ENCODE results near the gene PDZK1IP1. TPM values are rescaled to one million over a fixed set of nuclear protein-coding genes. Genes with fewer than 3 reads are reported as not detected.

PDZK1IP1 gene
- total and polyA plus RNA-seq, 2 donors (not counting 3 experiments of a cell fraction or from before 2014, with no cell fraction given): 0.52 TPM; not detected in 1

DNA sequence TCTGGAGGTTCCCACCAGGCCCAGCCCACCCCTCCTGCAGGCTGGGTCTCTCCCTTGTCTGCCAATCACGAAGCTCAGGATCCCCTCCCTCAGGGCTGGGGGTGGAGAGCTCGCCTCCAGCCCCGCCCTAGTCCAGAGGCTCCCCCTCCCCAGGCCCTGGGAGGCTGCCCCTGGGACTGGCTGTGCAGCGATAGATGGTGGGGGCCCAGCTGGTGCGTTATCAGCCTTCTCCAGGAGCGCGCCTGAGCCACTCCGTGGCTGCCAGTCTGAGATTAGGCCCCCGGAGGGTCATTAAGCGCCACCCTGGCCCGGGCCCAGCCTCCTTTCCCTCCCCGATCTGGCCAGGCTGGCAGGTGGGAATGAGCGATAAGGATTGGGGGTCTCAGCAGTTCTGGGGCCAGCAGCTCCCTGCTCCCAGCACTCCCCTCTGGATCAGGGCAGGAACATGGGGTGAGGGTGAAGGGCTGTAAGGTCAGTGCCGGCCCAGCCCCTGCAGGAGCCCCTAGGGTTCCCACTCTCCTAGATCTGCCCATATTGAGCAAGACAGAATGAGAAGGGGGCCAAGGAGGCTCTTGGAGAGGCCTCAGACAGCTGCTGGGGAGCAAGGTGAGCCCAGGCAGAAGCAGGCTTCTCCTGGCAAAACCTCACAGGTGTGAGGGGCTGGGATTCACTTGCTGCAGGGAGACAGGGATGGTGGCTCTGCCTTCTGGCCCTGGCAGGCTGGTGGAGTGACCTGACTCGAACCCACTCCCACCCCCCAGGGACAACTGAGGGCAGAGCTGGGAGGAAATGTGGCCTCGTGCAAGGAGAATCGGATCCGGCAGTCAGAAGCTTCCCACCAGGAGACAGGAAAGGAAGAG, 8.5 kb downstream of the PDZK1IP1 start:
- Histone ChIP-seq H3K4me3 (replicated peaks in 1 of 3; ENCODE audit: insufficient read depth in 1 of 3, low read depth in 1 of 3, low read length in 3 of 3) (no peak overlapping the region), H2AFZ (ENCODE audit: low read depth, low read length) (peak overlapping the region; percentile 12), H3K27me3 (ENCODE audit: control insufficient read depth in 2 of 2, insufficient read depth in 2 of 2, low read length in 2 of 2) (no peaks in the 10 kb centered on the region), H4K20me1 (replicated peaks; ENCODE audit: control insufficient read depth, extremely low read depth, insufficient read depth, low read length) (no peaks in the 10 kb centered on the region), H3K79me2 (ENCODE audit: control insufficient read depth, insufficient read depth, low read length) (no peaks in the 10 kb centered on the region), H3K9me3 (replicated peaks; ENCODE audit: control insufficient read depth, insufficient read depth, low read length) (no peaks in the 10 kb centered on the region), H3K9ac (replicated peaks; ENCODE audit: extremely low read depth, insufficient read depth, low read length) (no peak overlapping the region), H3K36me3 (ENCODE audit: control insufficient read depth in 2 of 2, extremely low read depth in 1 of 2, insufficient read depth in 2 of 2, low read length in 2 of 2) (no peaks in the 10 kb centered on the region), H3K4me2 (ENCODE audit: insufficient read depth, low read length) (no peak overlapping the region), H3K9me1 (replicated peaks; ENCODE audit: control insufficient read depth, extremely low read depth, insufficient read depth, low read length) (no peaks in the 10 kb centered on the region), H3K27ac (ENCODE audit: insufficient read depth, low read depth, low read length) (no peak overlapping the region), H3K4me1 (ENCODE audit: control insufficient read depth, extremely low read depth, insufficient read depth, low read length) (peaks cover 19% of the 10 kb centered on the region)
- CTCF ChIA-PET: interaction anchor here (0.8 to 8.1 kb wide), 6 partner anchors 11 to 529 kb away, joined by 3 to 223 read pairs (median 13); partner anchors contain the start of gene FOXD2
- POLR2A ChIA-PET: no interaction called here
- no peak for TF ChIP-seq FOS (IDR thresholded peaks at IDR 0.05; ENCODE audit: borderline replicate concordance, insufficient read depth, low read length)
- TF ChIP-seq POLR2A (IDR thresholded peaks at IDR 0.05; ENCODE audit: low read depth, low read length): no peak
- TF ChIP-seq, protein P1, sequence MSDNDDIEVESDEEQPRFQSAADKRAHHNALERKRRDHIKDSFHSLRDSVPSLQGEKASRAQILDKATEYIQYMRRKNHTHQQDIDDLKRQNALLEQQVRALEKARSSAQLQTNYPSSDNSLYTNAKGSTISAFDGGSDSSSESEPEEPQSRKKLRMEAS (IDR thresholded peaks at IDR 0.05; ENCODE audit: insufficient read depth, insufficient read length): no peak
- TF ChIP-seq POLR2AphosphoS5 (IDR thresholded peaks at IDR 0.05; ENCODE audit: insufficient read depth, low read depth, low read length): no peak
- TF ChIP-seq, protein P2, sequence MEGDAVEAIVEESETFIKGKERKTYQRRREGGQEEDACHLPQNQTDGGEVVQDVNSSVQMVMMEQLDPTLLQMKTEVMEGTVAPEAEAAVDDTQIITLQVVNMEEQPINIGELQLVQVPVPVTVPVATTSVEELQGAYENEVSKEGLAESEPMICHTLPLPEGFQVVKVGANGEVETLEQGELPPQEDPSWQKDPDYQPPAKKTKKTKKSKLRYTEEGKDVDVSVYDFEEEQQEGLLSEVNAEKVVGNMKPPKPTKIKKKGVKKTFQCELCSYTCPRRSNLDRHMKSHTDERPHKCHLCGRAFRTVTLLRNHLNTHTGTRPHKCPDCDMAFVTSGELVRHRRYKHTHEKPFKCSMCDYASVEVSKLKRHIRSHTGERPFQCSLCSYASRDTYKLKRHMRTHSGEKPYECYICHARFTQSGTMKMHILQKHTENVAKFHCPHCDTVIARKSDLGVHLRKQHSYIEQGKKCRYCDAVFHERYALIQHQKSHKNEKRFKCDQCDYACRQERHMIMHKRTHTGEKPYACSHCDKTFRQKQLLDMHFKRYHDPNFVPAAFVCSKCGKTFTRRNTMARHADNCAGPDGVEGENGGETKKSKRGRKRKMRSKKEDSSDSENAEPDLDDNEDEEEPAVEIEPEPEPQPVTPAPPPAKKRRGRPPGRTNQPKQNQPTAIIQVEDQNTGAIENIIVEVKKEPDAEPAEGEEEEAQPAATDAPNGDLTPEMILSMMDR (IDR thresholded peaks at IDR 0.05; ENCODE audit: extremely low read depth in 1 of 2, insufficient read depth in 1 of 2, low read depth in 1 of 2, low read length in 2 of 2): no peak
- TF ChIP-seq EZH2 (IDR thresholded peaks at IDR 0.05; ENCODE audit: borderline replicate concordance, low read depth, low read length, severe bottlenecking): no peak
- TF ChIP-seq GATA2 (IDR thresholded peaks at IDR 0.05; ENCODE audit: insufficient read depth, insufficient read length, low read depth, low read length): no peak
- TF ChIP-seq MYC (IDR thresholded peaks at IDR 0.05; ENCODE audit: low read depth, low read length): no peak
- TF ChIP-seq JUN (IDR thresholded peaks at IDR 0.05; ENCODE audit: borderline replicate concordance, insufficient read depth, insufficient read length, low read depth): no peak
- intact Hi-C loops (cut with micrococcal nuclease): no loop called here
- dilution Hi-C loops (cut with MboI; ENCODE audit: extremely low pct_ligation_motif_present, low sequenced_read_pairs): no loop called here
- BruUV-seq (replicated peaks): no TSS peak
- FAIRE-seq (no peak), DNase-seq (ENCODE audit: low read depth, low spot score) (peak; percentile 43)
